Measurements from ENCODE around the gene EGFL6. TPM values are rescaled to one million over a fixed set of nuclear protein-coding genes. Genes with fewer than 3 reads are reported as not detected.

EGFL6 gene
- total and polyA plus RNA-seq, 2 of the 13 experiments (the other 11 are each of a cell fraction or from before 2014, with no cell fraction given) = not detected

DNA sequence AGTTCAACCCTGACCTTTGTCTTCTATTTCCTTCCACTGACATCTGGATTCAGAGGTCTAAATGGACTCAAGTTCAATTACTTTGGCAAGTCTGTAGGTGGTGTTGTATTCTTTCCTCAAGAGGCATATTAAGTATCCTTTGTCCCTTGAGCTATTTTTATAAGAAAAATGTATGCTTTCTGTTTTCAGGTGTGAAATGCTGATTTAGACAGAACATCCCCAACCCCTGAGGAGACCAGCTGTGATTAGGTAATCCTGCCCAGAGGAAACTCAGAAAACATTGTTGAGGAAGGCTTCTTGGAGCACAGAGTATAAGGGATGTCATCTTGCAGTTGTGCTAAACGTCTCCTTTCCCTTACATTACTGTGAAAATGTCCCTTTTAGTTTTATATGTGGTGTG lies 46.6 kb upstream of the EGFL6 start:
- no peaks in the 10 kb centered on the region for H3K36me3 ChIP-seq (replicated peaks in 1 of 2; ENCODE audit: control insufficient read depth in 1 of 2, insufficient read depth in 2 of 2, low read length in 2 of 2)
- intact Hi-C loops (cut with micrococcal nuclease; ENCODE audit: unreplicated experiment) (no loop called here), in situ Hi-C loops (cut with HindIII; ENCODE audit: extremely low pct_ligation_motif_present, low pct_unique_long_range_greater_than_20kb) (loop anchor here (25.0 kb wide), 1 partner anchor 239 kb away; no protein-coding TSS in a partner anchor)
- FAIRE-seq (no peak), DNase-seq (ENCODE audit: low spot score) (no peak), ATAC-seq (no peak)
- no peak overlapping the region for H2AFZ ChIP-seq (ENCODE audit: low read length)
- ChIA-PET POLR2A (no interaction called here), CTCF (ENCODE audit: low intra/inter-chr PET ratio, low total read pairs) (no interaction called here)
- H3K27ac ChIP-seq (ENCODE audit: extremely low read length, insufficient read depth, low read length) = no peak overlapping the region
- H3K4me3 ChIP-seq (replicated peaks in 1 of 3; ENCODE audit: insufficient read depth in 1 of 3, low read depth in 2 of 3, low read length in 3 of 3) = no peak overlapping the region
- H3K9ac ChIP-seq (ENCODE audit: insufficient read depth, low read depth, low read length) = no peak overlapping the region
- H4K20me1 ChIP-seq (ENCODE audit: insufficient read depth, low read length) = no peaks in the 10 kb centered on the region
- TF ChIP-seq ETV6 (CRISPR knock-in tag; conservative IDR thresholded peaks at IDR 0.05) (no peak), ZSCAN29 (CRISPR knock-in tag; conservative IDR thresholded peaks at IDR 0.05) (no peak), ZNF451 (CRISPR knock-in tag; IDR thresholded peaks at IDR 0.05) (no peak), ZNF747 (CRISPR knock-in tag; IDR thresholded peaks at IDR 0.05; ENCODE audit: borderline replicate concordance) (no peak)
- TF ChIP-seq, protein P1, sequence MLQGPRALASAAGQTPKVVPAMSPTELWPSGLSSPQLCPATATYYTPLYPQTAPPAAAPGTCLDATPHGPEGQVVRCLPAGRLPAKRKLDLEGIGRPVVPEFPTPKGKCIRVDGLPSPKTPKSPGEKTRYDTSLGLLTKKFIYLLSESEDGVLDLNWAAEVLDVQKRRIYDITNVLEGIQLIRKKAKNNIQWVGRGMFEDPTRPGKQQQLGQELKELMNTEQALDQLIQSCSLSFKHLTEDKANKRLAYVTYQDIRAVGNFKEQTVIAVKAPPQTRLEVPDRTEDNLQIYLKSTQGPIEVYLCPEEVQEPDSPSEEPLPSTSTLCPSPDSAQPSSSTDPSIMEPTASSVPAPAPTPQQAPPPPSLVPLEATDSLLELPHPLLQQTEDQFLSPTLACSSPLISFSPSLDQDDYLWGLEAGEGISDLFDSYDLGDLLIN (CRISPR knock-in tag; IDR thresholded peaks at IDR 0.05; ENCODE audit: borderline replicate concordance) = no peak
- no peaks in the 10 kb centered on the region for H3K9me3 ChIP-seq (ENCODE audit: low read length)
- H3K4me2 ChIP-seq (ENCODE audit: low read depth, low read length) = no peak overlapping the region
- 0% methylated on average over 1 of the region's 1 CpG for WGBS (ENCODE audit: low lambda C conversion rate)
- H3K4me1 ChIP-seq (ENCODE audit: insufficient read depth, low read length) = no peaks in the 10 kb centered on the region
- H3K27me3 ChIP-seq (ENCODE audit: control insufficient read depth in 1 of 2, insufficient read depth in 2 of 2, low read length in 2 of 2) = no peaks in the 10 kb centered on the region
- no TSS peak for BruUV-seq (replicated peaks)
- no peaks in the 10 kb centered on the region for H3K79me2 ChIP-seq (ENCODE audit: insufficient read depth, low read length)

DNA sequence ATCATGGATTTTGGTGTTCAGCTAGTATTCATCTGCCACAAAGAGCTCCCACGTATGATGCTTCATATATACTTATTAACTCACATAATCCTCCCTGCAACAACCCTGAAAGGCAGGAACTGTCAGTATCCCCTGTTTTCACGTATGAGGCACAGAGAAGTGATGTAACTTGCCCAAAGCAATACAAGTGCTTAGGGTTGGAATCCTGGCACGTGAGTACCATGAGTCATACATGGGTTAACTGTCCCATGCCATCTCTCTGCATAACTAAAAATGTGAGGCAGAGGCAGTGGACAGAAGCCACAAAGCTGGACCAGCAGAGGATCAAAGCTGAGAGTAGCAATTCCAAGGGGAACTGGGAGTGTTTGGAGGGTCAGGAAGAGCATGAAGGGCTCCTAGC lies 35.7 kb upstream of the EGFL6 start:
- ATAC-seq (no peak), FAIRE-seq (no peak), DNase-seq (ENCODE audit: low spot score) (no peak)
- H3K4me3 ChIP-seq (replicated peaks in 1 of 3; ENCODE audit: insufficient read depth in 1 of 3, low read depth in 2 of 3, low read length in 3 of 3) = no peak overlapping the region
- intact Hi-C loops (cut with micrococcal nuclease; ENCODE audit: unreplicated experiment) (no loop called here), in situ Hi-C loops (cut with HindIII; ENCODE audit: extremely low pct_ligation_motif_present, low pct_unique_long_range_greater_than_20kb) (no loop called here)
- no peaks in the 10 kb centered on the region for H3K27me3 ChIP-seq (ENCODE audit: control insufficient read depth in 1 of 2, insufficient read depth in 2 of 2, low read length in 2 of 2)
- H2AFZ ChIP-seq (ENCODE audit: low read length) = no peak overlapping the region
- BruUV-seq (replicated peaks) = no TSS peak
- POLR2A ChIA-PET = no interaction called here
- no peaks in the 10 kb centered on the region for H4K20me1 ChIP-seq (ENCODE audit: insufficient read depth, low read length)
- no peak overlapping the region for H3K27ac ChIP-seq (ENCODE audit: extremely low read length, insufficient read depth, low read length)
- no peak overlapping the region for H3K4me2 ChIP-seq (ENCODE audit: low read depth, low read length)
- no peaks in the 10 kb centered on the region for H3K36me3 ChIP-seq (replicated peaks in 1 of 2; ENCODE audit: control insufficient read depth in 1 of 2, insufficient read depth in 2 of 2, low read length in 2 of 2)
- CTCF ChIA-PET (ENCODE audit: low intra/inter-chr PET ratio, low total read pairs) = no interaction called here
- H3K9ac ChIP-seq (ENCODE audit: insufficient read depth, low read depth, low read length) = no peak overlapping the region
- H3K79me2 ChIP-seq (ENCODE audit: insufficient read depth, low read length) = no peaks in the 10 kb centered on the region
- no peaks in the 10 kb centered on the region for H3K9me3 ChIP-seq (ENCODE audit: low read length)
- 17% methylated on average over 2 of the region's 3 CpGs for WGBS (ENCODE audit: low lambda C conversion rate)
- no peaks in the 10 kb centered on the region for H3K4me1 ChIP-seq (ENCODE audit: insufficient read depth, low read length)
- TF ChIP-seq ZSCAN25 (CRISPR knock-in tag; IDR thresholded peaks at IDR 0.05) (no peak), ZNF234 (CRISPR knock-in tag; conservative IDR thresholded peaks at IDR 0.05) (no peak), SPEN (CRISPR knock-in tag; IDR thresholded peaks at IDR 0.05; ENCODE audit: low read depth) (no peak), ZNF550 (CRISPR knock-in tag; IDR thresholded peaks at IDR 0.05; ENCODE audit: borderline replicate concordance) (no peak), ZNF10 (CRISPR knock-in tag; IDR thresholded peaks at IDR 0.05; ENCODE audit: borderline replicate concordance, low read depth) (no peak), ZFP82 (CRISPR knock-in tag; IDR thresholded peaks at IDR 0.05; ENCODE audit: borderline replicate concordance) (no peak), KDM2A (CRISPR knock-in tag; IDR thresholded peaks at IDR 0.05; ENCODE audit: borderline replicate concordance, low read depth) (no peak)
- TF ChIP-seq, protein P2, sequence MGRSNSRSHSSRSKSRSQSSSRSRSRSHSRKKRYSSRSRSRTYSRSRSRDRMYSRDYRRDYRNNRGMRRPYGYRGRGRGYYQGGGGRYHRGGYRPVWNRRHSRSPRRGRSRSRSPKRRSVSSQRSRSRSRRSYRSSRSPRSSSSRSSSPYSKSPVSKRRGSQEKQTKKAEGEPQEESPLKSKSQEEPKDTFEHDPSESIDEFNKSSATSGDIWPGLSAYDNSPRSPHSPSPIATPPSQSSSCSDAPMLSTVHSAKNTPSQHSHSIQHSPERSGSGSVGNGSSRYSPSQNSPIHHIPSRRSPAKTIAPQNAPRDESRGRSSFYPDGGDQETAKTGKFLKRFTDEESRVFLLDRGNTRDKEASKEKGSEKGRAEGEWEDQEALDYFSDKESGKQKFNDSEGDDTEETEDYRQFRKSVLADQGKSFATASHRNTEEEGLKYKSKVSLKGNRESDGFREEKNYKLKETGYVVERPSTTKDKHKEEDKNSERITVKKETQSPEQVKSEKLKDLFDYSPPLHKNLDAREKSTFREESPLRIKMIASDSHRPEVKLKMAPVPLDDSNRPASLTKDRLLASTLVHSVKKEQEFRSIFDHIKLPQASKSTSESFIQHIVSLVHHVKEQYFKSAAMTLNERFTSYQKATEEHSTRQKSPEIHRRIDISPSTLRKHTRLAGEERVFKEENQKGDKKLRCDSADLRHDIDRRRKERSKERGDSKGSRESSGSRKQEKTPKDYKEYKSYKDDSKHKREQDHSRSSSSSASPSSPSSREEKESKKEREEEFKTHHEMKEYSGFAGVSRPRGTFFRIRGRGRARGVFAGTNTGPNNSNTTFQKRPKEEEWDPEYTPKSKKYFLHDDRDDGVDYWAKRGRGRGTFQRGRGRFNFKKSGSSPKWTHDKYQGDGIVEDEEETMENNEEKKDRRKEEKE (IDR thresholded peaks at IDR 0.05) = no peak
- TF ChIP-seq, protein P3, sequence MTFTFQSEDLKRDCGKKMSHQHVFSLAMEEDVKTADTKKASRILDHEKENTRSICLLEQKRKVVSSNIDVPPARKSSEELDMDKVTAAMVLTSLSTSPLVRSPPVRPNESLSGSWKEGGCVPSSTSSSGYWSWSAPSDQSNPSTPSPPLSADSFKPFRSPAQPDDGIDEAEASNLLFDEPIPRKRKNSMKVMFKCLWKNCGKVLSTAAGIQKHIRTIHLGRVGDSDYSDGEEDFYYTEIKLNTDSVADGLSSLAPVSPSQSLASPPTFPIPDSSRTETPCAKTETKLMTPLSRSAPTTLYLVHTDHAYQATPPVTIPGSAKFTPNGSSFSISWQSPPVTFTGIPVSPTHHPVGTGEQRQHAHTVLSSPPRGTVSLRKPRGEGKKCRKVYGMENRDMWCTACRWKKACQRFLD (CRISPR knock-in tag; IDR thresholded peaks at IDR 0.05; ENCODE audit: borderline replicate concordance) = no peak
